Measurements from ENCODE around the gene PPP6R1.

Gene PPP6R1

GRCh38 chr19:55283548-55284377 is 24.9 kb upstream of the PPP6R1 start, which contains the start of gene BRSK1:
Gene BRSK1, plus strand, starts transcription at chr19:55283997. Its CDS starts 446 bp downstream, at chr19:55284443.
- DNase-seq (ENCODE audit: low spot score) = peak; percentile 83

- peak; percentile 97 for DNase-seq (ENCODE audit: low spot score)
Measured at GRCh38 chr19:55279770-55280643, 21.2 kb upstream of the PPP6R1 start, which contains the start of gene HSPBP1. Gene HSPBP1, minus strand, starts transcription at chr19:55280110. Its CDS starts 502 bp downstream, at chr19:55279608.

GRCh38 chr19:55279340-55279739 is 20.5 kb upstream of the PPP6R1 start:
- DNase-seq (ENCODE audit: low spot score) = no peak

- no peak for DNase-seq (ENCODE audit: low spot score)
Measured at GRCh38 chr19:55278391-55279135, 19.7 kb upstream of the PPP6R1 start.

- no peak for DNase-seq (ENCODE audit: low spot score)
Measured at GRCh38 chr19:55277494-55277893, 18.7 kb upstream of the PPP6R1 start.

- DNase-seq (ENCODE audit: low spot score) = no peak
Measured at GRCh38 chr19:55276720-55277430, 18.1 kb upstream of the PPP6R1 start.

DNA sequence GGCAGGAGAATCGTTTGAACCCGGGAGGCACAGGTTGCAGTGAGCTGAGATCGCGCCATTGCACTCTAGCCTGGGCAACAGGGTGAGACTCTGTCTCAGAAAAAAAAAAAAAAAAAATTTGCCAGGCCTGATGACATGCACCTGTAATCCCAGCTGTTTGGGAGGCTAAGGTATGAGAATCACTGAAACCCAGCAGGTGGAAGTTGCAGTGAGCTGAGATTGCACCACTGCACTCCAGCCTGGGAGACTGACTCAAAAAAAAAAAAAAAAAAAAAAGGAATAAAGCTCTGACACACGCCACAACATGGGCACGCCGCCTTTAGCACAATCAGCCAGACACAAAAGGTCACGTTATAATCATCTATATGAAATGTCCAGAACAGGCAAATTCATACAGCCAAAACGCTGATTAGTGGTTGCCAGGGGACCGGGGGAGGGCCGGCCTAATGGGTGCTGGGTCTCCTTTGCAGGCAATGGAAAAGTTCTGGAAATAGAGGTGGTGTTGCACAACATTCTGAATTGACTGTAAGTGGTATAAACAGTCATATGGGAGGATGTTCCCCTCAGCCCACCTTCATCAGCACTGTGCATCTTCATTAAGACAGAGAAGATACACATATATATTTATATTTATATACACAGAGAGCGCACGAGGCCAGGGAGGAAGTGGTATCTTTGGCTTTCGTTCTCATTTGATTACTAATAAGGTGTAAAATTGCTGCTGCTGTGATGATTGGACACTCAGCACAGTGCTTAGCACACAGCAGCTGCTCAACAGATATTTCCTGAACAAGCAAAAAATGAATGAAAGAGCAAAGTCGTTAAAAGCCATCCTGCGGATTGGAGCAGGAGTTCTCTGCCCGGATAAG is 17.3 kb upstream of the PPP6R1 start:
- no peak for DNase-seq (ENCODE audit: low spot score)

DNA sequence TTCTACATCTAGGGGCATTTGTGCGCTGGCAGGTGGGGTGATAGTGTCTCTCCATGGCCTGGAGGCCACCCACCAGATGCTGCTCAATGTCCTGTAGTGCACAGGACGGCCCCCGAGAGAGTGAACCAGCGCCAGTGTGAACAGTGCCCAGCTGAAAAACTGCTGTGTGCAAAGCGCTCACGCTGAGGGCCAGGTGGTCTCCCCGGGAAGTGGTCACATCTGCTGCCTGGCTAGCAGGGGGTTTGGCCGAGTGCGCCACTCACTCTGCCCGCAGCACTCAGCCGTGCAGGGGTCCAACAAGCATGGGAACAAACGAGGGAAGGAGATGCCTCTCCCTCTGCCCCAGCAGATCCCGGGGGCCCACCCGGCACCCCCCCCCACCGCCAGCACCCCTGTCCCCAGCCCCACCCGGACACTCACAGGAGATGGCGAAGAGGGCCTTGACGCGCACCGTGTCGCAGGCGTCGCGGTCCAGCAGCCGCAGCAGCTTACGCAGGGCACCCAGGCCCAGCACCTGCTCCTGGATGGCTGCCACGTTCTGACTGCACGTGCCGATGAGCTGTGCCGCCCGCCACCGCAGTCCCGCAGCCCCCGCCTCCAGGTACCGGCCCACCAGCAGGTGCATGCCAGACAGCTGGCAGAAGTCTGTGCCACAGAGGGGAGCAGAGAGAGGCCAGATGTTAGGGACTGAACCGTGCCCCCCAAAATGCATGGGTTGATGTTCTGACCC is 15.3 kb upstream of the PPP6R1 start:
- DNase-seq (ENCODE audit: low spot score) = no peak

DNA sequence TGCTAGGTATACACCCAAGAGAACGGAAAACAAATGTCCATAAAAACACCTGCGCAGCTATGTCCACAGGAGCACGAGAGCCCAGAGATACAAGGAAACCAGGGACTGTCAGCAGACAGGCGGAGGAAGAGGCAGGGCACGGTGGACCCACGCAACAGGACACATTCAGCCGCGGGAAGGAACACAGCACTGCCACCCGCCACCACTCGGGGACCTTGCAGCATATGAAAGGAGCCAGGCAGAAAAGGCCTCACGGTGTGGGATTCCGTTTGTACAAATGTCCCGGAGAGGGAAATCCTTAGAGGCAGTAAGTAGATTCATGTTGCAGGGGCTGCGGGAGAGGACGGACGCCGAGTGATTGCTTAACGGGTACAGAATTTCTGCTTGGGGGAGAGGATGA is 13.3 kb upstream of the PPP6R1 start:
- no peak for DNase-seq (ENCODE audit: low spot score)

GRCh38 chr19:55270172-55270942 is 11.5 kb upstream of the PPP6R1 start:
- no peak for DNase-seq (ENCODE audit: low spot score)

GRCh38 chr19:55269299-55269698 is 10.5 kb upstream of the PPP6R1 start:
- DNase-seq (ENCODE audit: low spot score) = no peak

GRCh38 chr19:55266840-55267239 is 8.0 kb upstream of the PPP6R1 start:
- no peak for DNase-seq (ENCODE audit: low spot score)

GRCh38 chr19:55266404-55266803 is 7.6 kb upstream of the PPP6R1 start:
- DNase-seq (ENCODE audit: low spot score) = no peak

DNA sequence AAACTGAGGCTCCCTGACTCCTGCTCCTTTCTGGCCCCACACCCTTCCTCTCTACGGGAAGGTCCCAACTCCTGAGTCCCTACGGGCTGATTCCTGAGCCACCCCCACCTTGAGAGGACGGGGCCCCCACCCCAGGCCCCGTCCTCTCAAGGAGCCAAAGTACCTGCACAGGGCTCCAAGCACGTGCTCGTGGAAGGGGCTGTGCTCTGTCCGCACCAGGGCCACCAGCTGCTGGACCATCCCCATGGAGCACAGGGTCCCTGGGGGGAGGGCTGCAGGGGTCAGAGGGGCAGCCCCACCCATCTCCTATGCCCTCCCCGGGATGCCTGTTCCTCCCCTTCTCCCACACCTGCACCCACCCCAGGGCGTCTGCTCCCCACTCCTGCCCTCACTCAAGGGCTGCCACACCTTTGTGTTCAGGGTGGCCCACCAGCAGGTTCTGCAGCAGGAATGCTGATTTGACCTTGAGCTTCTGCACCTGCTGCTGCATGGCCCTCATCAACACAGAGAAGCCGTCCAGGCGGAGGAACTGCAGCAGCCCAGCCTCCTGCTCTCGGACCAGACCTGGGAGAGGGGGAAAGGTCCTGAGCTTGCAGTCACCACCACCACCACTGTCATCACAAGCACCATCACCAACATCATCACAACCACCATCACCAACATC is 7.0 kb upstream of the PPP6R1 start:
- no peak for DNase-seq (ENCODE audit: low spot score)

GRCh38 chr19:55265173-55265572 is 6.4 kb upstream of the PPP6R1 start:
- no peak for DNase-seq (ENCODE audit: low spot score)

DNA sequence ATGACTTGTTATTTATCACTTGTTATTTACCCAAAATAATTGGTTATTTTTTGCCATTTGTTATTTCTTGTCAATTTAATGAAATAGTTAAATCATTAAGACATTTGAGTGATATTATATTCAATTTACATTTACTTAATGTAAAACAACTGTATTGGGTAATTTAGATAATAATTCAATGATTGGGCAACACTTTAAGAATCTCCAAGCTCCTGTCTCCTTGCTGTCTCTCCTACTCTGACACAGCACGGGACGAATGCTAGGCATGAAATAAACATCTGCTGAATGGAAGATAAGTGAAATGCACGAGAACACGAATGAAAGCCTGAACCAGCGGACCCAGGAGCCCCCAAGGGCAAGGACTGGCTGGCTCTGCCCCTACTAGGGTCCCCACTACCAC is 5.7 kb upstream of the PPP6R1 start:
- DNase-seq (ENCODE audit: low spot score) = no peak

DNA sequence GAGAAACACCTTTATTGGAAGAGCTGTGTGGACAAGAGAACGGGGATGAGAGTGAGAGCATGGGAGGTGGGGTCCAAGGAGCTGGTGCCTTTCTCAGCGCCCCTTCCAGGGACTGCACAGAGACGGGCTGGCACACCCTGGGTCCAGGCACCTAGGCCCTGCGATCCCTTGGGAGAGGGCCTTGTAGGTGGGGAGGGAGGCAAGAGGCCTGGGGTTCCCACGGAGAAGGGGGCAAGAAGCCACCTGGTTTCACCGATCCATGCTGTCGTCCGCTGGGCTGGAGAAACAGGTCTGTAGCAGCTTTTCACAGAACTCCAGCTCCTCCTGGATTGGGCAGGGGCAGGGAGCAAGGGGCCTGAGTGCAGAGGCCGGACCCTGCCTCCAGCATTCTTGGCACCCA is 3.5 kb upstream of the PPP6R1 start:
- no peak for DNase-seq (ENCODE audit: low spot score)

DNA sequence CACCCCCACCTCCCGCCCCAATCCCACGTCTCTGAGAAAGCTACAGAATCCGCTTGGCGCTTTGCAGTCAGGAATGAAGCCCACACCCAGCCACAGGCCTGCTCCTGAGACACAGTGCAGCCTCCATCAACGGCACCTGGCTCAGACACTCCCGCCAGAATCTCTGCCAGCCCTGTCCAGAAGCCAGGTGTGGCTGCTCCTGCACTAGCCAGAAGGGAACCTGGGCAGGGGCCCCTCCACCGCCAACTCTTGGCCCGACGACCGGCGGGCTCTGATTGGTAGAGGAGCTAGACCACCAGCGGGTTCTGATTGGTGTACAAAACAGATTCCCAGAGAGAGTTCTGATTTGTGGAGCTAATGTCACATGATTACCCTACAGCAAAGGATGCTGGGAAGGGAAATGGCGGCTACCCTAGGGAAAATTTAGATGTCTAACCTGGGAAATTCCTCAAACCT is 2.9 kb upstream of the PPP6R1 start:
- no peak for DNase-seq (ENCODE audit: low spot score)
